Left ventricle myocardium inferior (tissue), 1 donor: ENCODE results near the gene SEC14L3. TPM values are rescaled to one million over a fixed set of nuclear protein-coding genes. Genes with fewer than 3 reads are reported as not detected.

Source experiments
- DNase-seq: peaks from one replicate; pipeline ENCODE4 v3.0.0-alpha.2; 2020
- H3K27ac ChIP-seq: fragments of 200-600 bp; replicated peaks from 2 replicates; pipeline ENCODE4 v1.8.0; 2021
- H3K27me3 ChIP-seq: fragments of 200-600 bp; 2 replicates; pipeline ENCODE4 v1.8.0; 2021; ENCODE audit warnings: low read depth
- H3K36me3 ChIP-seq: fragments of 200-600 bp; 2 replicates; pipeline ENCODE4 v1.8.0; 2021
- H3K4me1 ChIP-seq: fragments of 200-600 bp; 2 replicates; pipeline ENCODE4 v1.8.0; 2021
- H3K4me3 ChIP-seq: fragments of 200-600 bp; 2 replicates; pipeline ENCODE4 v1.8.0; 2021; ENCODE audit warnings: mild to moderate bottlenecking, moderate library complexity
- H3K9me3 ChIP-seq: fragments of 200-600 bp; replicated peaks from 2 replicates; pipeline ENCODE4 v1.8.0; 2021
- intact Hi-C: fragments of 100-400 bp; cut with micrococcal nuclease; formaldehyde crosslinking; loops from one replicate; pipeline ENCODE4 v1.11.0; 2022
- total RNA-seq: library from RNA; stranded (reverse); fragmentation: NEBNext Ultra II Directional; extraction: Animal tissue kit (Norgen Biotek cat#: 25700); gene quantifications from one replicate; pipeline ENCODE4 v1.2.1, GENCODE V29; 2021
- TF ChIP-seq, protein P1 (sequence below): fragments of 200-600 bp; IDR thresholded peaks from 2 replicates; pipeline ENCODE4 v1.8.0; 2021; ENCODE audit warnings: antibody characterized with exemption, mild to moderate bottlenecking, borderline replicate concordance
- donor health status: DM: no; HTN: yes; CAD: no; lungs with severe emphysema.

Gene SEC14L3
- total RNA-seq, 1 donor from 2014 or later: not detected

- Histone ChIP-seq H3K27ac (no peak overlapping the region), H3K9me3 (no peaks in the 10 kb centered on the region), H3K36me3 (no peaks in the 10 kb centered on the region), H3K27me3 (peaks cover 56% of the 10 kb centered on the region), H3K4me1 (no peaks in the 10 kb centered on the region), H3K4me3 (no peak overlapping the region)
- TF ChIP-seq, protein P1, sequence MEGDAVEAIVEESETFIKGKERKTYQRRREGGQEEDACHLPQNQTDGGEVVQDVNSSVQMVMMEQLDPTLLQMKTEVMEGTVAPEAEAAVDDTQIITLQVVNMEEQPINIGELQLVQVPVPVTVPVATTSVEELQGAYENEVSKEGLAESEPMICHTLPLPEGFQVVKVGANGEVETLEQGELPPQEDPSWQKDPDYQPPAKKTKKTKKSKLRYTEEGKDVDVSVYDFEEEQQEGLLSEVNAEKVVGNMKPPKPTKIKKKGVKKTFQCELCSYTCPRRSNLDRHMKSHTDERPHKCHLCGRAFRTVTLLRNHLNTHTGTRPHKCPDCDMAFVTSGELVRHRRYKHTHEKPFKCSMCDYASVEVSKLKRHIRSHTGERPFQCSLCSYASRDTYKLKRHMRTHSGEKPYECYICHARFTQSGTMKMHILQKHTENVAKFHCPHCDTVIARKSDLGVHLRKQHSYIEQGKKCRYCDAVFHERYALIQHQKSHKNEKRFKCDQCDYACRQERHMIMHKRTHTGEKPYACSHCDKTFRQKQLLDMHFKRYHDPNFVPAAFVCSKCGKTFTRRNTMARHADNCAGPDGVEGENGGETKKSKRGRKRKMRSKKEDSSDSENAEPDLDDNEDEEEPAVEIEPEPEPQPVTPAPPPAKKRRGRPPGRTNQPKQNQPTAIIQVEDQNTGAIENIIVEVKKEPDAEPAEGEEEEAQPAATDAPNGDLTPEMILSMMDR: no peak
- no peak for DNase-seq
- intact Hi-C loops: no loop called here
Measured at GRCh38 chr22:30495041-30495784, 23.4 kb upstream of the SEC14L3 start.

DNA sequence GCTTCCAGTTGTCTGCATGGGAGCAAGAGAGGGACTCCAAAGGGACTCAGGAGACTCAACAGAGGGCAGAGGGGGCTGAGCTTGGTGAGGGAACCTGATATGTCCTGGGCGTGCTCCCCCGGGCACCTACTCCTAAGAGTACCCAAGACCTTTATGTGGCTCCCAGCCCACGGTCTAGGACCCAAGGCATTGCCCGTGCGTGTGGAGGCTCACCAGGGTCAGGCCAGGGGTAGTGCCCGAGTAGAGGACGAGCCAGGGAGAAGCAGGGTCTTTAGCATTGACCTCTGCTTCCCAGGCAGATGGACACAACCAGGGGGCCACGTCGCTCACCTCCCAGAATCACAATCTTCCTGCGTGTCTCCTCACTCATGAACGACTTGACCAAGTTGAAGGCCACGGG is 20.3 kb upstream of the SEC14L3 start:
- TF ChIP-seq, protein P1: no peak
- Histone ChIP-seq H3K9me3 (no peaks in the 10 kb centered on the region), H3K27ac (no peak overlapping the region), H3K4me3 (no peak overlapping the region), H3K4me1 (no peaks in the 10 kb centered on the region), H3K27me3 (peaks cover 63% of the 10 kb centered on the region), H3K36me3 (no peaks in the 10 kb centered on the region)
- DNase-seq: no peak
- intact Hi-C loops: no loop called here

DNA sequence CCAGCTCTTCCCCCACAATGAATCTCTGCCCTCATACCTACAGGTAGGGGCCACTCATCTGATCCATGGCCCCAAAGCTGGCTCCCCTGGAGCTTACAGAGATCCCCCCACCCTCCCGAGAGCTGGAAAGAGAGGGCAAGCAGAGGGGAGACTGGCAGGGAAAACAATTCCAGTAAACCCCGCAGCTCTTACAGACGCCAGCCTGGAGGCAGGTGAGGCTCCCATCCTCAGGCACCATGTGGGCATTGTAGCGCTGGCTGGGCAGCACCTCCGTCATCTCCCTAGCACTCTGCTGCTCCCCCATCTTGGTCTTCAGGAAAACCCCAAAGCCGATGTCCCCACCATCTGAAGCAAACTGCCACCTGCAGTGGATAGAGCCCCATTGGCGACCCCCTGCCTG is 19.6 kb upstream of the SEC14L3 start:
- no peak for DNase-seq
- TF ChIP-seq, protein P1: no peak
- intact Hi-C loops: no loop called here
- Histone ChIP-seq H3K36me3 (no peaks in the 10 kb centered on the region), H3K27ac (no peak overlapping the region), H3K4me3 (no peak overlapping the region), H3K27me3 (peaks cover 63% of the 10 kb centered on the region), H3K9me3 (no peaks in the 10 kb centered on the region), H3K4me1 (no peaks in the 10 kb centered on the region)

DNA sequence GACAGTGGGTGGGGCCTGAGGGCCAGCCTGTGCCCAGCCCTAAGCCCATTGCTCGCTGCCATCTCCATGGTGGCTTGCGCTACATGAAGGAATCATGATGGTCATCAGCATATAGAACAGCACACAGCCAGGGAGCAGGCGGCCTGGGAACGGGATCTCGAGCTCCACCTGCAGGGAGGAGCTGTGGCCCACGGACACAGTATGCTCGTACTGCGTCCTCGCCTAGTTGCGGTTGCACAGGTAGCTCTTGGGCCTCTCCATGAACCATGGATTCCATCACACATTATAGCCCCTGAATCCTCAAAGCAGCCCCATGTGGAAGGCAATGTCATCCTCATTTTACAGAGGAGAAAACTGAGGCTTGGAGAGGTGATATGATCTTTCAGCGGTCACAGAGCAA is 18.6 kb upstream of the SEC14L3 start:
- DNase-seq: no peak
- intact Hi-C loops: no loop called here
- Histone ChIP-seq H3K4me3 (no peak overlapping the region), H3K27me3 (peaks cover 66% of the 10 kb centered on the region), H3K9me3 (no peaks in the 10 kb centered on the region), H3K4me1 (no peaks in the 10 kb centered on the region), H3K27ac (no peak overlapping the region), H3K36me3 (no peaks in the 10 kb centered on the region)
- TF ChIP-seq, protein P1: no peak

DNA sequence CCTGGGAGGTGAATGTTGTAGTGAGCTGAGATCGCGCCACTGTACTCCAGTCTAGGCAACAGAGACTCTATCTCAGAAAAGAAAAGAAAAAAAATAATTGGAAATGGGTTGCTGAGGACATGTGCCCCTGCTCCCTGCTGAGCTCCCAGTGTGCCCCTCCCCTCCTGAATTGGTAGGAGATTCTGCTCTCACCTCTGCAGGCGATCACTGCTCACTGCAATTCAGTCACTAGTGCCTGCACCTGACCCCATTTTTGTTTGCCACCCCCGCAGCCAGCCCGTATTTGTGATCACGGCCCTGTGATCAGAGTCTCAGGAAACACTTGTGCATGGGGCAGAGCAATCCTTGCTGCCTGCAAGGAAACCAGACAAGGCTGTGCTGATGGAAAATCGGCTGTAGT is 16.3 kb upstream of the SEC14L3 start:
- intact Hi-C loops: no loop called here
- TF ChIP-seq, protein P1: no peak
- Histone ChIP-seq H3K36me3 (no peaks in the 10 kb centered on the region), H3K27ac (no peak overlapping the region), H3K4me3 (no peak overlapping the region), H3K27me3 (peaks cover 44% of the 10 kb centered on the region), H3K4me1 (no peaks in the 10 kb centered on the region), H3K9me3 (no peaks in the 10 kb centered on the region)
- DNase-seq: no peak
